MCF 10A (cell line): ENCODE measurements around the gene TMC4. TPM values are rescaled to one million over a fixed set of nuclear protein-coding genes. Genes with fewer than 3 reads are reported as not detected.
A peak's percentile ranks its signal among the peaks of the same experiment; 100 is the strongest.

Experiments
- BruUV-seq: library from RNA; stranded (reverse); fragments of 400-500 nt; replicated peaks from 2 replicates; lab custom pipeline; 2021; lab: Mats Ljungman, UMichigan
- CTCF ChIA-PET: fragments of 300-600 bp; sonication (Branson Sonifier 250); formaldehyde crosslinking; extraction: SDS; loops from one replicate; lab custom pipeline; 2021; ENCODE audit warnings: antibody characterized with exemption, inconsistent platforms; lab: Yijun Ruan, JAX
- POLR2A ChIA-PET: fragments of 300-600, 350-650 bp; sonication (Branson Sonifier 250); formaldehyde crosslinking; extraction: SDS; loops from one replicate; lab custom pipeline; 2020; ENCODE audit warnings: antibody characterized with exemption, inconsistent platforms; lab: Yijun Ruan, JAX
- DNase-seq: peaks from one replicate; pipeline ENCODE4 v3.0.0-alpha.2; 2018; ENCODE audit not compliant: unreplicated experiment
- H3K27ac Mint-ChIP-seq: one replicate; pipeline ENCODE4 v1.8.0; 2022; ENCODE audit warnings: mild to moderate bottlenecking, low read depth, mixed read lengths; ENCODE audit not compliant: unreplicated experiment
- H3K27me3 Mint-ChIP-seq: one replicate; pipeline ENCODE4 v1.8.0; 2022; ENCODE audit warnings: mixed read lengths; ENCODE audit not compliant: insufficient read depth, unreplicated experiment
- H3K36me3 Mint-ChIP-seq: one replicate; pipeline ENCODE4 v1.8.0; 2022; ENCODE audit warnings: mild to moderate bottlenecking, moderate library complexity, mixed read lengths; ENCODE audit not compliant: insufficient read depth, unreplicated experiment
- H3K4me1 Mint-ChIP-seq: one replicate; pipeline ENCODE4 v1.8.0; 2022; ENCODE audit warnings: mixed read lengths; ENCODE audit not compliant: insufficient read depth, unreplicated experiment
- H3K4me3 Mint-ChIP-seq: one replicate; pipeline ENCODE4 v1.8.0; 2022; ENCODE audit warnings: mild to moderate bottlenecking, moderate library complexity, mixed read lengths; ENCODE audit not compliant: unreplicated experiment
- H3K9me3 Mint-ChIP-seq: one replicate; pipeline ENCODE4 v1.8.0; 2022; ENCODE audit warnings: mixed read lengths; ENCODE audit not compliant: unreplicated experiment
- CTCF ChIP-seq: fragments of 200-600 bp; IDR thresholded peaks from one replicate; pipeline ENCODE4 v1.8.0; 2022; ENCODE audit warnings: antibody characterized with exemption, mild to moderate bottlenecking; ENCODE audit not compliant: unreplicated experiment
- intact Hi-C: fragments of 100-400 bp; cut with micrococcal nuclease; formaldehyde crosslinking; loops from 2 replicates; pipeline ENCODE4 v1.14.1; 2022
- total RNA-seq: library from RNA; stranded (reverse); gene quantifications from 2 replicates; pipeline ENCODE4 v1.2.3, GENCODE V29; 2022

Gene TMC4
- total RNA-seq, 1 experiment from 2014 or later: 6.1 TPM

DNA sequence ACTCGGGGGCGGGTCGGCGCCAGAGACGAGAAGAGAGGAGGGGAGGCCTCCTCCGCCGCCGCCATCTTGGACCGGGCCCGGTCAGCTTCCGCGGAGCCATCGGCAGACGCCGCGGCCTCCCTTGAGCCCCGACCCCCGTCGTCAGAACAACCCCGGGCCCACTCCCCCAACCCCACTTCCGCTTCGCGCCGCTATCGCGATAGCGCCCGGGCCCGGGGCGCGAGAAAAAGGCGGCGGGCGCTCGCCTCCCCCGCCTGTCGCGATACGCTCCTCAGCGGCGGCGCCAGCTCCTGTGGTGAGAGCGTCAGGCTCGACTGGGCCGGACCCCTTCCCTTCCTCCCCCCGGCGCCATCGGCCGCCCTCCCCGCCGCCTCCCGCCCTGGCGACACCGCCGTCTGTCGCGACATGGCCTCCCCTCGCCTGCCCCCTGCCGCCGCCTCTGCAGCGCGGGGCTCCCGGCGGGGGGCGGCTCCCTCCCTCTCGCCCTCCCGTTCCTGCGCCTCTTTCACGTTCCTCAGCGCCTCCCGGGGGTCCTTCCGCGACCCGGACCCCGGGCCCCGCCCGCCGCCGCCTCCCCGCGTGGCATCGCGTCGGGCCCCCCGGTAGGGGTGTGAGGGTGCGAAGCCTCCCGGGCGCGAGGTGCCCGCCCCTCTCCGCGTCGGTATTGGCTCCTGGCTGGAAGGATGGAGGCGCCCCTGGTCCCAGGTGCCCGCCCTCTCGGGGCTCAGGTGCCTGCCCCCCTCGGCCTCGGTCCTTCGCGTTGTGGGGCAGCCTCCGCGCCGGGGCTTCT is 35.1 kb downstream of the TMC4 start, which contains the start of gene CNOT3:
CNOT3 (plus strand) TSS at position 64 of the 790 bp plus-strand sequence. CDS start 5,217 bp downstream, outside the sequence.
- no peak for TF ChIP-seq CTCF
- Mint-ChIP-seq H3K9me3 (no peaks in the 10 kb centered on the region), H3K27me3 (no peaks in the 10 kb centered on the region), H3K4me1 (peaks cover 25% of the 10 kb centered on the region), H3K27ac (peak within 1 kb of the TSS; percentile 92), H3K4me3 (peak within 1 kb of the TSS; percentile 79), H3K36me3 (peaks cover 3% of the 10 kb centered on the region)
- DNase-seq: no peak
- POLR2A ChIA-PET: interaction anchor here (0.6 to 5.7 kb wide), 19 partner anchors 10 to 1463 kb away, joined by 3 to 110 read pairs (median 5); partner anchors contain the start of genes LENG1, LENG8, MBOAT7 and MYADM
- CTCF ChIA-PET: interaction anchor here (2.0 kb wide), 1 partner anchor 31 kb away, joined by 7 read pairs; no protein-coding TSS in a partner anchor
- intact Hi-C loops: loop anchor here (2.0 kb wide), 3 partner anchors 21 to 269 kb away; partner anchors contain the start of genes LENG1 and MBOAT7
- BruUV-seq: no TSS peak

GRCh38 chr19:54136864-54137698 is 35.9 kb downstream of the TMC4 start:
- DNase-seq: peak; percentile 100
- Mint-ChIP-seq H3K27ac (peak overlapping the region; percentile 92), H3K4me1 (peaks cover 25% of the 10 kb centered on the region), H3K36me3 (peaks cover 7% of the 10 kb centered on the region), H3K27me3 (no peaks in the 10 kb centered on the region), H3K9me3 (no peaks in the 10 kb centered on the region), H3K4me3 (peak overlapping the region; percentile 79)
- intact Hi-C loops: loop anchor here (2.0 kb wide), 3 partner anchors 22 to 268 kb away; partner anchors contain the start of genes LENG1 and MBOAT7
- no TSS peak for BruUV-seq
- POLR2A ChIA-PET: interaction anchor here (0.6 to 5.7 kb wide), 29 partner anchors 10 to 1954 kb away, joined by 3 to 110 read pairs (median 4); partner anchors contain the start of genes LENG1, LENG8, MBOAT7 and MYADM
- no peak for TF ChIP-seq CTCF
- CTCF ChIA-PET: interaction anchor here (0.5 to 2.0 kb wide), 8 partner anchors 22 to 296 kb away, joined by 3 to 7 read pairs (median 3); partner anchors contain the start of gene LENG1

GRCh38 chr19:54136086-54136863 is 36.7 kb downstream of the TMC4 start:
- Mint-ChIP-seq H3K4me3 (peak overlapping the region; percentile 79), H3K9me3 (no peaks in the 10 kb centered on the region), H3K36me3 (peaks cover 7% of the 10 kb centered on the region), H3K4me1 (peaks cover 25% of the 10 kb centered on the region), H3K27ac (peak overlapping the region; percentile 71), H3K27me3 (no peaks in the 10 kb centered on the region)
- CTCF ChIA-PET: interaction anchor here (0.6 to 1.4 kb wide), 4 partner anchors 22 to 1125 kb away, joined by 3 to 4 read pairs (median 3); no protein-coding TSS in a partner anchor
- POLR2A ChIA-PET: interaction anchor here (0.6 to 5.7 kb wide), 21 partner anchors 9 to 980 kb away, joined by 3 to 110 read pairs (median 4); partner anchors contain the start of genes LENG1, MBOAT7, MYADM and PRPF31
- TSS peak; percentile 76 for BruUV-seq
- no peak for TF ChIP-seq CTCF
- DNase-seq: no peak
- intact Hi-C loops: loop anchor here (2.0 kb wide), 3 partner anchors 23 to 267 kb away; partner anchors contain the start of genes LENG1 and MBOAT7
